Stimulated activated naive CD8-positive, alpha-beta T cell treated with anti-CD3 and anti-CD28 coated beads, Interleukin-15, Interleukin-2, amounts not matched to agents 100 ng/mL and 50 ng/mL, for 24 hours (primary cell): ENCODE measurements around the gene PGPEP1.
"Not testable (repeated sequence)": the region's sequence is repeated elsewhere in the genome, so short reads cannot be mapped to it uniquely, and the experiment has no call there.

Source experiments
- H3K27ac Mint-ChIP-seq: one replicate; pipeline ENCODE4 v1.8.0; 2021; ENCODE audit warnings: mild to moderate bottlenecking, mixed read lengths
- H3K27me3 Mint-ChIP-seq: one replicate; pipeline ENCODE4 v1.8.0; 2021; ENCODE audit warnings: mixed read lengths
- H3K36me3 Mint-ChIP-seq: one replicate; pipeline ENCODE4 v1.8.0; 2021; ENCODE audit warnings: low read depth, mixed read lengths
- H3K4me1 Mint-ChIP-seq: one replicate; pipeline ENCODE4 v1.8.0; 2021; ENCODE audit warnings: low read depth, mixed read lengths
- H3K4me3 Mint-ChIP-seq: one replicate; pipeline ENCODE4 v1.8.0; 2021; ENCODE audit warnings: mild to moderate bottlenecking, mixed read lengths
- H3K9me3 Mint-ChIP-seq: one replicate; pipeline ENCODE4 v1.8.0; 2021; ENCODE audit warnings: mixed read lengths

PGPEP1 gene

DNA sequence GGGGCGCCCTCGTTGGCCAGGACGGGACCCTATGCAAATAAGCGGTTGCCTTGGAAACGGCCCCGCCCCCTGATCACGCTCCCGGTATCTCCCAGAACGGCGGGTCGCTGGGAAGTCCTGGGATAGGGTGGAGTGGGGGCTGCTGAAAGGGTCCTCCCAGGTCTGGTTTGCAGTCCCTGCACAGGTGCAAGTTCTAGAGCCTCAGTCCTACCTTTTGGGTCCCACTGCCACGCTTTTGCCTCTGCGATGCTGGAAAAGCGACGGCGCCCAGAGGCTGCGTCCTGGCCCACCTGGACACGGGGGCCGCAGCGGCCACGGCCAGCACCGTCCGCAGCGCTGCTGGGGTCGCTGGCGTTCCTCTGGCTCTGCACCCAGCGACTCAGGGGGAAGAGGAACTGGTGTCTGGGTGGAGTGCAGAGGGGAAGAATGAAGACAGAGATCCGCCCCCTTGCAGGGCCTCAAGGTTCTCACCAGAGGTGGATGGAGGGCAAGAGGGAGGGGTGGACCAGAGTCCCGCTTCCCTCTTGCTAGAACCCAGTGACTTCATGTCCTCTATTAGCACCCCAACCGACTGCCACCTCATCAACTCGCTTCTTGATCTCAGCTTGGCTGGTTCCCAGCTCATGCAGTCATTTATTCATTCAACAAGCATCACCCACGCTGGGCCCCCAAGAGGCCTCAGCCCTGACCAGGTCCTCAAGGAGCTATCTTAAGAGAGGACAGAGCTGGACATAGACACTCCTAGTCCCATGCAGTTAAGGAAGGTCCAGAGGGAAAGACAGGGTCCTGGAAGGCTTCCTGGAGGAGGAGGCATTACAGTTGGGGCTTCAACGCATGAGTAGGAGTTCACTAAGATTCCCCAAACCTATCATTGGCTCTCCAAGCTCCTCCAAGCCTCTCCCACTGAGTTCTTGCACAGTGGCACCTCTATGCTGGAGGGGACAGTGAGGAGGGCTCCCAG lies 57.1 kb downstream of the PGPEP1 start, which contains the start of gene LRRC25:
TSS of gene LRRC25 (minus strand) at position 381 of the 961 bp plus-strand sequence. CDS start 659 bp downstream, outside the sequence.
- Mint-ChIP-seq H3K36me3 (no peaks in the 10 kb centered on the region), H3K9me3 (no peaks in the 10 kb centered on the region), H3K4me3 (no peak within 1 kb of the TSS), H3K27ac (no peak within 1 kb of the TSS), H3K27me3 (peaks cover 10% of the 10 kb centered on the region), H3K4me1 (peaks cover 10% of the 10 kb centered on the region)

DNA sequence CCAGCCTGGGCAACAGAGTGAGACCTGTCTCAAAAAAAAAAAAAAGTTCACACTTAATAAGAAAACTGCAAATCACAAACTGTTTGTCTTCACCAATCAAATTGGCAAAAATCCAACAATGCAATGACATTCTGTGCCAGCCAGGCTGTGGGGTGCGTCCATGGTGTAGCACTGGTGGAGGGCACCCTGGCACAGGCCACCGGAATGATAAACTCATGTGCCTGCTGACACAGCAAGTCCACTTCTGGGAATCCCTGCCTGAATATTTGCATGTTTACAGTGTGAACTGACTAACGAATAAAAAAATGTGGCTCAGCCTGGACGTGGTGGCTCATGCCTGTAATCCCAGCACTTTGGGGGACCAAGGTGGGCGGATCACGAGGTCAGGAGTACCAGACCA lies 58.6 kb downstream of the PGPEP1 start:
- no peaks in the 10 kb centered on the region for H3K36me3 Mint-ChIP-seq
- H3K4me3 Mint-ChIP-seq = no peak overlapping the region

GRCh38 chr19:18401580-18402112 lies 61.2 kb downstream of the PGPEP1 start:
- H3K27ac Mint-ChIP-seq = no peak overlapping the region

More for the DNA sequence above, 58.6 kb downstream of the PGPEP1 start:
- peaks cover 10% of the 10 kb centered on the region for H3K4me1 Mint-ChIP-seq
- H3K9me3 Mint-ChIP-seq = no peaks in the 10 kb centered on the region
- no peak overlapping the region for H3K27ac Mint-ChIP-seq
- peaks cover 10% of the 10 kb centered on the region for H3K27me3 Mint-ChIP-seq

DNA sequence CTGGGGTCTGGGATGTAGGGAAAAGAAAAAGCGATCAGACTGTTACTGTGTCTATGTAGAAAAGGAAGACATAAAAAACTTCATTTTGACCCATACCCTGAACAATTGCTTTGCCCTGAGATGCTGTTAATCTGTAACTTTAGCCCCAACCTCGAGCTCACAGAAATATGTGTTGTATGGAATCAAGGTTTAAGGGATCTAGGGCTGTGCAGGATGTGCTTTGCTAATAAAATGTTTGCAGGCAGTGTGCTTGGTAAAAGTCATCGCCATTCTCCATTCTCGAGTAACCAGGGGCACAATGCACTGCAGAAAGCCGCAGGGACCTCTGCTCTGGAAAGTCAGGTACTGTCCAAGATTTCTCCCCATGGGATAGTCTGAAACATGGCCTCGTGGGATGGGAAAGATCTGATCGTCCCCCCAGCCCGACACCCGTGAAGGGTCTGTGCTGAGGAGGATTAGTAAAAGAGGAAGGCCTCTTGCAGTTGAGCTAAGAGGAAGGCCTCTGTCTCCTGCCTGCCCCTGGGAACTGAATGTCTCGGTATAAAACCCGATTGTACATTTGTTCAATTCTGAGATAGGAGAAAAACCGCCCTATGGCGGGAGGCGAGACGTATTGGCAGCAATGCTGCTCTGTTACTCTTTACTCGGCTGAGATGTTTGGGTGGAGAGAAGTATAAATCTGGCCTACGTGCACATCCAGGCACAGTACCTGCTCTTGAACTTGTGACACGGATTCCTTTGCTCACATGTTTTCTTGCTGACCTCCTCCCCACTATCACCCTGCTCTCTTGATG lies 62.3 kb downstream of the PGPEP1 start:
- H3K9me3 Mint-ChIP-seq, H3K36me3 Mint-ChIP-seq, H3K27ac Mint-ChIP-seq, H3K4me1 Mint-ChIP-seq, H3K27me3 Mint-ChIP-seq, H3K4me3 Mint-ChIP-seq: not testable (repeated sequence)

More at GRCh38 chr19:18401580-18402112, 61.2 kb downstream of the PGPEP1 start:
- H3K36me3 Mint-ChIP-seq = no peaks in the 10 kb centered on the region
- H3K27me3 Mint-ChIP-seq = peaks cover 10% of the 10 kb centered on the region
- H3K4me1 Mint-ChIP-seq = peaks cover 10% of the 10 kb centered on the region
- H3K9me3 Mint-ChIP-seq = no peaks in the 10 kb centered on the region
- H3K4me3 Mint-ChIP-seq = no peak overlapping the region

- H3K27me3 Mint-ChIP-seq, H3K9me3 Mint-ChIP-seq, H3K27ac Mint-ChIP-seq, H3K4me3 Mint-ChIP-seq, H3K4me1 Mint-ChIP-seq, H3K36me3 Mint-ChIP-seq: not testable (repeated sequence)
Measured at GRCh38 chr19:18405754-18406153, 65.4 kb downstream of the PGPEP1 start.

GRCh38 chr19:18406749-18407148 lies 66.4 kb downstream of the PGPEP1 start:
- no peaks in the 10 kb centered on the region for H3K9me3 Mint-ChIP-seq
- no peak overlapping the region for H3K4me3 Mint-ChIP-seq
- peaks cover 5% of the 10 kb centered on the region for H3K4me1 Mint-ChIP-seq
- no peaks in the 10 kb centered on the region for H3K36me3 Mint-ChIP-seq
- H3K27ac Mint-ChIP-seq = no peak overlapping the region
- H3K27me3 Mint-ChIP-seq = peaks cover 3% of the 10 kb centered on the region

DNA sequence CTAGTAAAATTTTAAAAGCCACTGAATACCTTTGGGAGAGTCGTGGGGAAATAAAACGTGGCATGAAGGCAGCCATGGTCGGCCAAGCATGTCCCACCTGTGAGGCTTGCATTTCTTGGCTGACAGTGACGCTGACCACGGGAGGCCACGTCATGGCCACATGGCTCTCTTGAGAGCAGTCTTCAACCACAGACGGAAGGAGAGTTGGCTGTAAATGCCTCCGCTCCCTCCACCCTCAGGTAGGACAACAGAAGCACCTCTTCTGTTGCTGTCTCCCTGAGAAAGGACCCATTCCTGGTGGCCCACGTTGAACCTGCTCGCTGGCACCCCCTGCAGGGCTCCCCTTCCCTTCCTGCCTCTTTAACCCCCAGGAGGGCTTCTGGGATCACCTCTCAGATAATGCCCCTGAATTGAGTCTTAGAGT lies 67.7 kb downstream of the PGPEP1 start:
- H3K4me3 Mint-ChIP-seq = no peak overlapping the region
- no peaks in the 10 kb centered on the region for H3K36me3 Mint-ChIP-seq
- peaks cover 3% of the 10 kb centered on the region for H3K4me1 Mint-ChIP-seq
- peaks cover 8% of the 10 kb centered on the region for H3K27me3 Mint-ChIP-seq
- no peak overlapping the region for H3K27ac Mint-ChIP-seq
- H3K9me3 Mint-ChIP-seq = no peaks in the 10 kb centered on the region

DNA sequence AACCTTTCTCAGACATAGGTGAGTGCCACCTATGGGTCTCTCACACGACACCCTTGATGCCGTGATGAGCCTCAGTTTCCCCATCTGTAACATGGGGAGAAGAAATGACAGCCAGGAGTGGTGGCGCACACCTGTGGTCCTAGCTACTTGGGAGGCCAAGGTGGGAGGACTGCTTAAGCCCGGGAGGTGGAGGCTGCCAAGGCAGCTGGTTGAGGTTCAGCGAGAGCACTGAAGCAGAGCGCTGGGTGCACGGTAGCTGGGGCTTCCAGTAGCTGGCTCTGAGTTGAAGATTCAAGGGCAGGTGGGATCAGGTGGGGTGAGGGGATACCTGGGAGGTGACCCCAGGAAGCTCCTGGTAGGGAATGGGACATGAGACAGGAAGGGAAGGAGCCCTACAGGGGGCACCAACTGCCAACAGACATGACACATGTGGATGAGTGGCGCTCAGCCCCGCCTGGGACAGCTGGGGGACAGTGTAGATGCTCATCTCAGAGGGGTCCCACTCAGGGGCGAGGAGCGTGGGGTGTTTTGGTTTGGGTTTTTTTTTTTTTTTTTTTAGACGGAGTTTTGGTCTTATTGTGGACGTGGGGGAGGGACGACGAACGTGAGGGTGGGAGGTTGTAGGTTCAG lies 72.3 kb downstream of the PGPEP1 start:
- H3K27ac Mint-ChIP-seq = no peak overlapping the region
- no peaks in the 10 kb centered on the region for H3K9me3 Mint-ChIP-seq
- peaks cover 14% of the 10 kb centered on the region for H3K27me3 Mint-ChIP-seq
- no peaks in the 10 kb centered on the region for H3K36me3 Mint-ChIP-seq
- no peak overlapping the region for H3K4me3 Mint-ChIP-seq
- H3K4me1 Mint-ChIP-seq = peaks cover 39% of the 10 kb centered on the region

GRCh38 chr19:18414504-18415177 lies 74.2 kb downstream of the PGPEP1 start:
- no peaks in the 10 kb centered on the region for H3K36me3 Mint-ChIP-seq
- H3K4me3 Mint-ChIP-seq = no peak overlapping the region
- H3K27ac Mint-ChIP-seq = no peak overlapping the region
- H3K9me3 Mint-ChIP-seq = no peaks in the 10 kb centered on the region
- peaks cover 23% of the 10 kb centered on the region for H3K27me3 Mint-ChIP-seq
- peaks cover 52% of the 10 kb centered on the region for H3K4me1 Mint-ChIP-seq

DNA sequence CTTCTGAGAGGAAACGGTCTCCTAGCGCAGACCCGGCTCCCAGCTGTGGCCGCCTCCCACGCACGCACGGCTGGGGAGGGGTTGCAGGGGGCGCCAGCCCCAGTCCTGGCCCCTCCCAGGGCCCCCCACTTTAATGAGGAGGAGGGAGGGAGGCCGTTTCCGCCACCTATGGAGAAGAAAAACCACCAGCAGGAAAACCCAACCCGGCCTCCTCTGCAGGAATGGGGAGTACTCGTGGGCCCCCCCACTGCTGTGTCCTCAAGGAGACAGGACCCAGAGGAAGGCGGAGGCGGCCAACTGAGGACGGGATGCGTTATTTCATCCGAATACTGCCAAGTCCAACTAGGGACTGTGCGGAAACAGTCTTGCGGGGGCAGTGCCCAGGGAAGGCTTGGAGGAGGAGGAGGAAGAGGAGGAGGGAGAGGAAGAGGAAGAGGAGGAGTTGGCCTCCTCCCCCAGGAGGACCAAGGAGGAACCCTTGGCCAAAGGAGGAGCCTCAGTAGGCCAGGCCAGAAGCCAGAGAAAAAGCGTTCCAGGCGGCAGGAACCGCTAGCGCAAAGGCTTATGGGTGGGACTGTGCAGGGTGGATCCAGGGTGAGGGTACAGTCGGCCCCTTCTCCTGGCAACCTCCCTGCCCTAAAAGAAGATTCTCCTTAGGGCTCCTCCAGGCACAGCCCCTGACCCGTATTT lies 74.9 kb downstream of the PGPEP1 start:
- Mint-ChIP-seq H3K4me1 (peaks cover 54% of the 10 kb centered on the region), H3K27me3 (peaks cover 23% of the 10 kb centered on the region), H3K4me3 (peak overlapping the region; percentile 66), H3K9me3 (no peaks in the 10 kb centered on the region), H3K27ac (peak overlapping the region; percentile 63), H3K36me3 (no peaks in the 10 kb centered on the region)

DNA sequence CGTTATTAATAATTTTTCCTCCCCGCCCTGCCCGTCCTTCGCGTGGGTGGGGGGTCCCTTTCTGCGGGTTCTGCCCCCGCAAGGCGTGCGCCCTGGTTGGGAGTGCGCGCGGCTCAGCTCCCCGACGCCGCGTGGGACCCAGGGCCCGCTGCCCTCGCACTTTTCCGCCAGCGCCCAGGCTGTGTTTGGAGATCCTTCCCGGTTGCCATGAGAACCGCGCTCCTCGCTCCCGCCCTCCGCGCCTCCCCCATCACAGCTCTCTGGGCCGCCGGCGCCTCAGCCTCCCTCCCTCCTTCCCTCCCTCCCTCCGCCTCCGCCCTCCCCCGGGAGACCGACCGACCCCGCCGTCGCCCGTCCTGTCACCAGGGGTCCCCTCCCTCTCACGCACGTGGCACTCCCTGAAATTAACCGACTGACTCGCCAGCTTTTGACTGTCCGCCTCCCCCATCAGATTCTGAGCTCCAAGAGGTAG lies 76.4 kb downstream of the PGPEP1 start:
- Mint-ChIP-seq H3K4me3 (peak overlapping the region; percentile 75), H3K4me1 (peaks cover 66% of the 10 kb centered on the region), H3K27me3 (peaks cover 20% of the 10 kb centered on the region), H3K36me3 (no peaks in the 10 kb centered on the region), H3K27ac (peak overlapping the region; percentile 81), H3K9me3 (no peaks in the 10 kb centered on the region)

DNA sequence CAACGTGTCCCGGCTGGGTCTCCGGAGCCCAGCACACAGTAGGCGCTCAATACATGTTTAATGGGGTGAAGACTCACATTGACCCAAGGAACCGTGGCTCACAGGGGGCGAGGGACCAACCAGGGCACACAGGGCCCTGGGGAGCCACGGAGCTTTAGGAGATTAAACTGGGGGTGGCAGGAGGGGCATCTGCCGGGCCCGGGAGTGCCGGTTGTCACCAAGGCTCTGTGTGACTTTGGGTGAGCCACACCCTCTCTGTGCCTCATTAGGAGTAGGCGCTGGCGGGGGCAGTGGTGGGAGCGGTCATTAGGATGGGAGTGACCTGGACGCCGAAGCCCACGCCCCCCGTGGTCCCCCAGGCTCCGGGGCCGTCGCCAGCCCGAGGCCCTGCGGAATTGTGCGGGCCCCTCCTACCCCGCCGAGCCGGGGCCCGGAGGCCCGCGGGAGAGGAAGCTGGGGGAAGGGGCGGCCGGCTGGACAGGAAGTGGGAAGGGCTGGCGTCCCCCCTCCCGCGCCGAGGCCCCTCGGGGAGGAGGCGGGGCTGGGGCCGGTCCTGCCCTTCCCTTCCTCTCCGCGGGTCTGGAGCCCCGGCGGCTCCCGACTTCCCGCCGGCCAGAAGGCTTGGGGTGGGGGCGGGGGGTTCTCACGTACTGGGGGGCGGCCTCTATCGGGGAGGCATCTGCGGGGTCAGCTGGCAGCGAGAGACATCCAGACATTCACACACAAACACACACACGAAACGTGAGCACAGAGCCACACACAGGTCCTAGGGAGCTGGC lies 77.0 kb downstream of the PGPEP1 start:
- Mint-ChIP-seq H3K9me3 (no peaks in the 10 kb centered on the region), H3K27me3 (peaks cover 20% of the 10 kb centered on the region), H3K4me1 (peaks cover 72% of the 10 kb centered on the region), H3K4me3 (peak overlapping the region; percentile 75), H3K36me3 (no peaks in the 10 kb centered on the region), H3K27ac (peak overlapping the region; percentile 71)

DNA sequence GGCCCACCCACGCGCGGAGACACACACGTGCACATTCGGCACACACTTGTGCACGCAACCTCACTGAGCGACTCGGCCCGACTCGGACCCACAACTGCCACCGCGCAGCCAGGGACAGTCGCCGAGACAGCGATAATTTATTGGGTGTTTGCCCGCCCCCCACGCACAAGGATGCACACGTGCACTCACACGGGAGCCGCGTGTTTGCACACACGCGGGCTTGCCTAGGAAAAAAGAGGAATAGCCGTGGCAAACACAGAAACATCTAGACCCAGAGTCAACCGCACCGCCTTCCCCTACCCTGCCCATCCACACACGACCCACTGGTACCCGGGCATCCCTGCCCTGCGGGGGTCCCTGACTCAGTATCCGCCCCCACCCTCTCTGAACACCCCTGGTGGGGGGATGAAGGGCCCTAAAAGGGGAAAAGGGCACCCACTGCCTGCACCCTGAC lies 77.7 kb downstream of the PGPEP1 start:
- peak overlapping the region; percentile 74 for H3K4me3 Mint-ChIP-seq
- no peaks in the 10 kb centered on the region for H3K9me3 Mint-ChIP-seq
- peaks cover 15% of the 10 kb centered on the region for H3K27me3 Mint-ChIP-seq
- peak overlapping the region; percentile 65 for H3K27ac Mint-ChIP-seq
- no peaks in the 10 kb centered on the region for H3K36me3 Mint-ChIP-seq
- peaks cover 78% of the 10 kb centered on the region for H3K4me1 Mint-ChIP-seq
